GM12878 (cell line): ENCODE data around the gene GPSM3. TPM values are rescaled to one million over a fixed set of nuclear protein-coding genes. Genes with fewer than 3 reads are reported as not detected.

Source experiments
- ATAC-seq: fragments of 200-7000 bp; cut with Tn5 transposase; 3 replicates; pipeline ENCODE4 v1.9.1; 2020; ENCODE audit warnings: mild to moderate bottlenecking, moderate library complexity
- BruUV-seq: library from RNA; stranded (reverse); fragments of 400-500 nt; replicated peaks from 2 replicates; lab custom pipeline; 2021; lab: Mats Ljungman, UMichigan
- CTCF ChIA-PET: fragments of 300-600 bp; sonication (Branson Sonifier 250); formaldehyde crosslinking; extraction: SDS; loops from one replicate; lab custom pipeline; 2021; ENCODE audit warnings: inconsistent platforms; lab: Yijun Ruan, JAX
- POLR2A ChIA-PET: fragments of 350-600 bp; formaldehyde crosslinking; extraction: SDS; loops from one replicate; lab custom pipeline; 2021; ENCODE audit warnings: inconsistent platforms; lab: Charles Lee
- RAD21 ChIA-PET: fragments of 300-600 bp; sonication (Branson Sonifier 250); formaldehyde crosslinking; loops from one replicate; lab custom pipeline; 2023; ENCODE audit warnings: antibody characterized with exemption; ENCODE audit not compliant: unreplicated experiment; lab: Charles Lee
- SMC1A ChIA-PET: fragments of 300-600 bp; sonication (Branson Sonifier 250); formaldehyde crosslinking; loops from one replicate; lab custom pipeline; 2023; ENCODE audit not compliant: unreplicated experiment, uncharacterized antibody; lab: Charles Lee
- DNase-seq: peaks from one replicate; pipeline ENCODE4 v3.0.0-alpha.2; 2011; ENCODE audit warnings: low read depth, low spot score
- FAIRE-seq: peaks from 3 replicates; lab custom pipeline; 2011; peaks lifted over from hg19 to GRCh38; lab: Jason Lieb, UNC
- H2AFZ ChIP-seq: 2 replicates; pipeline ENCODE4 v1.6.0; 2011; ENCODE audit warnings: low read depth, low read length, control low read depth; ENCODE audit not compliant: control insufficient read depth
- H3K27ac ChIP-seq: 2 replicates; pipeline ENCODE4 v1.5.1; 2011; ENCODE audit warnings: control low read depth; ENCODE audit not compliant: control insufficient read depth, insufficient read depth
- H3K27me3 ChIP-seq, 2 experiments: replicated peaks in 1 of 2; 2 replicates each; pipeline versions ENCODE4 v1.6.0 to v1.6.1; 2011; ENCODE audit warnings: low read length in 1 of 2; ENCODE audit not compliant: control insufficient read depth in 2 of 2, insufficient read depth in 2 of 2
- H3K36me3 ChIP-seq, 2 experiments: 2 replicates each; pipeline ENCODE4 v1.5.1; 2011; ENCODE audit warnings: low read length in 1 of 2; ENCODE audit not compliant: control insufficient read depth in 2 of 2, insufficient read depth in 2 of 2
- H3K4me1 ChIP-seq: 2 replicates; pipeline ENCODE4 v1.6.1; 2011; ENCODE audit warnings: mild to moderate bottlenecking, low read length, moderate library complexity, mixed read lengths; ENCODE audit not compliant: control insufficient read depth, insufficient read depth
- H3K4me2 ChIP-seq: 2 replicates; pipeline ENCODE4 v1.6.0; 2011; ENCODE audit warnings: control low read depth; ENCODE audit not compliant: control insufficient read depth, insufficient read depth
- H3K4me3 ChIP-seq: fragments of 200-600 bp; sonication (generic); 2 replicates; pipeline ENCODE4 v1.5.1; 2016
- H3K79me2 ChIP-seq: 2 replicates; pipeline ENCODE4 v1.6.0; 2011; ENCODE audit warnings: low read length; ENCODE audit not compliant: control insufficient read depth, insufficient read depth
- H3K9ac ChIP-seq: 2 replicates; pipeline ENCODE4 v1.8.0; 2011; ENCODE audit warnings: low read length, control low read depth, mixed read lengths; ENCODE audit not compliant: control insufficient read depth, insufficient read depth
- H3K9me3 ChIP-seq: replicated peaks from 3 replicates; pipeline ENCODE4 v1.5.1; 2011; ENCODE audit warnings: mild to moderate bottlenecking, low read length; ENCODE audit not compliant: control insufficient read depth, insufficient read depth
- H4K20me1 ChIP-seq: 2 replicates; pipeline ENCODE4 v1.6.0; 2011; ENCODE audit not compliant: control insufficient read depth, insufficient read depth
- BACH1 ChIP-seq: fragments of 450-650 bp; IDR thresholded peaks from 2 replicates; pipeline ENCODE4 v1.6.1; 2017; ENCODE audit warnings: mild to moderate bottlenecking, borderline replicate concordance
- CBFB ChIP-seq: IDR thresholded peaks from 2 replicates; pipeline ENCODE4 v1.6.1; 2016; ENCODE audit warnings: antibody characterized with exemption, low read depth
- FOXK2 ChIP-seq: fragments of 450-650 bp; IDR thresholded peaks from 2 replicates; pipeline ENCODE4 v1.6.1; 2017; ENCODE audit warnings: mild to moderate bottlenecking, moderate library complexity
- HDGF ChIP-seq: fragments of 450-650 bp; IDR thresholded peaks from 2 replicates; pipeline ENCODE4 v1.6.1; 2016; ENCODE audit warnings: antibody characterized with exemption
- MTA3 ChIP-seq: IDR thresholded peaks from 2 replicates; pipeline ENCODE4 v1.6.1; 2012; ENCODE audit warnings: low read length, inconsistent platforms, borderline replicate concordance
- POLR2AphosphoS2 ChIP-seq: IDR thresholded peaks from 2 replicates; pipeline ENCODE4 v1.6.1; 2011; ENCODE audit warnings: low read depth, mild to moderate bottlenecking, low read length, improper control_type of control experiment, moderate library complexity
- RB1 ChIP-seq: fragments of 450-650 bp; formaldehyde crosslinking; IDR thresholded peaks from 2 replicates; pipeline ENCODE4 v1.6.1; 2017; ENCODE audit warnings: mild to moderate bottlenecking, borderline replicate concordance
- SIN3A ChIP-seq: IDR thresholded peaks from 2 replicates; pipeline ENCODE4 v1.6.1; 2012; ENCODE audit warnings: low read depth, low read length, improper control_type of control experiment
- SMC3 ChIP-seq: IDR thresholded peaks from 2 replicates; pipeline ENCODE4 v1.6.1; 2011; ENCODE audit warnings: low read length, improper control_type of control experiment, borderline replicate concordance
- SP1 ChIP-seq: IDR thresholded peaks from one replicate; pipeline ENCODE4 v1.6.1; 2011; ENCODE audit warnings: low read depth, low read length
- SPI1 ChIP-seq: IDR thresholded peaks from 2 replicates; pipeline ENCODE4 v1.6.1; 2011; ENCODE audit warnings: low read depth, mild to moderate bottlenecking, low read length, moderate library complexity, borderline replicate concordance; ENCODE audit not compliant: insufficient read depth
- SREBF1 ChIP-seq: IDR thresholded peaks from 2 replicates; pipeline ENCODE4 v1.6.1; 2012; ENCODE audit warnings: mild to moderate bottlenecking, low read length
- STAT1 ChIP-seq: fragments of 450-650 bp; conservative IDR thresholded peaks from 2 replicates; pipeline ENCODE4 v1.6.1; 2014; ENCODE audit warnings: antibody characterized with exemption, mild to moderate bottlenecking
- TAF1 ChIP-seq: IDR thresholded peaks from 2 replicates; pipeline ENCODE4 v1.6.1; 2011; ENCODE audit warnings: mild to moderate bottlenecking, low read depth, low read length, borderline replicate concordance
- TBL1XR1 ChIP-seq: IDR thresholded peaks from 2 replicates; pipeline ENCODE4 v1.6.1; 2012; ENCODE audit warnings: low read depth, low read length, improper control_type of control experiment
- ZNF384 ChIP-seq: IDR thresholded peaks from 2 replicates; pipeline ENCODE4 v1.6.1; 2012; ENCODE audit warnings: low read depth, mild to moderate bottlenecking, low read length, improper control_type of control experiment, borderline replicate concordance
- WGBS: methylation state at CpG from one replicate; pipeline ENCODE4 v1.1.6; 2016; ENCODE audit warnings: low lambda C conversion rate; ENCODE audit not compliant: insufficient replicate concordance, insufficient coverage; ENCODE audit errors: missing lambda C conversion rate; 5-methylcytosine and 5-hydroxymethylcytosine counted together
- in situ Hi-C: fragments of 300-500 bp; cut with MboI; formaldehyde crosslinking; loops from 9 replicates; pipeline ENCODE4 v1.14.3; 2018; ENCODE audit warnings: mixed read lengths
- intact Hi-C: fragments of 100-400 bp; cut with micrococcal nuclease; formaldehyde crosslinking; loops from one replicate; pipeline ENCODE4 v1.14.2; 2022; ENCODE audit not compliant: unreplicated experiment
- polyA plus RNA-seq, 11 experiments: library from polyadenylated mRNA; depleted of rRNA in 4 of 11; unstranded in 6 of 11; stranded (reverse) in 5 of 11; fragments of >200 nt; fragmentation: Nextera tagmentation in 4 of 11; fragmentation: Illumina TruSeq in 1 of 11; extraction: Ambion mirVana in 4 of 11; extraction: Trizol in 1 of 11; gene quantifications; 1 replicate in 1 of 11; 2 replicates in 10 of 11; pipeline versions ENCODE4 v1.2.1 to v1.2.3, GENCODE V29; 2011 to 2016; ENCODE audit warnings: inconsistent platforms in 2 of 11, missing spikeins in 2 of 11, low read depth in 1 of 11
- total RNA-seq, 4 experiments: library from RNA; depleted of rRNA in 3 of 4; stranded (reverse); fragments of >200 nt in 3 of 4; fragmentation: Illumina TruSeq in 1 of 4; extraction: Trizol in 1 of 4; gene quantifications; 2 replicates each; pipeline versions ENCODE4 v1.2.1 to v1.2.3, GENCODE V29; 2013 to 2021
- TF ChIP-seq, protein P1 (sequence below): fragments of 450-650 bp; IDR thresholded peaks from 2 replicates; pipeline ENCODE4 v1.6.1; 2017; ENCODE audit warnings: mild to moderate bottlenecking, low read depth, inconsistent platforms; ENCODE audit not compliant: poor library complexity, severe bottlenecking
- TF ChIP-seq, protein P2 (sequence below): fragments of 450-650 bp; IDR thresholded peaks from 2 replicates; pipeline ENCODE4 v1.6.1; 2017; ENCODE audit warnings: borderline replicate concordance

GPSM3 gene
- total and polyA plus RNA-seq, 10 of the 15 experiments (the other 5 are each of a cell fraction or from before 2014, with no cell fraction given): 22.0 to 137 (median 113) TPM

- CTCF ChIA-PET: interaction anchor here (1.2 to 2.1 kb wide), 2 partner anchors 100 to 568 kb away, joined by 3 to 4 read pairs; no protein-coding TSS in a partner anchor
- no TSS peak for BruUV-seq
Observed at GRCh38 chr6:32218167-32218566, 25.7 kb upstream of the GPSM3 start.

More at GRCh38 chr6:32218167-32218566, 25.7 kb upstream of the GPSM3 start:
- Histone ChIP-seq H3K9me3 (no peaks in the 10 kb centered on the region), H3K4me3 (no peak overlapping the region), H3K79me2 (no peaks in the 10 kb centered on the region), H3K36me3 (no peaks in the 10 kb centered on the region), H2AFZ (no peak overlapping the region), H3K27ac (no peak overlapping the region), H4K20me1 (no peaks in the 10 kb centered on the region), H3K4me2 (no peak overlapping the region), H3K9ac (no peak overlapping the region), H3K4me1 (peaks cover 9% of the 10 kb centered on the region), H3K27me3 (peaks cover 3 to 4% of the 10 kb centered on the region in 2 experiments; a peak in 3 of 4 replicates)
- TF ChIP-seq BACH1 (no peak), TBL1XR1 (no peak), SIN3A (no peak), POLR2AphosphoS2 (no peak), ZNF384 (no peak), MTA3 (no peak), STAT1 (no peak), SREBF1 (no peak), RB1 (no peak), TAF1 (no peak), FOXK2 (no peak), HDGF (no peak), SPI1 (no peak), SMC3 (no peak), CBFB (no peak), SP1 (no peak)
- TF ChIP-seq, protein P1, sequence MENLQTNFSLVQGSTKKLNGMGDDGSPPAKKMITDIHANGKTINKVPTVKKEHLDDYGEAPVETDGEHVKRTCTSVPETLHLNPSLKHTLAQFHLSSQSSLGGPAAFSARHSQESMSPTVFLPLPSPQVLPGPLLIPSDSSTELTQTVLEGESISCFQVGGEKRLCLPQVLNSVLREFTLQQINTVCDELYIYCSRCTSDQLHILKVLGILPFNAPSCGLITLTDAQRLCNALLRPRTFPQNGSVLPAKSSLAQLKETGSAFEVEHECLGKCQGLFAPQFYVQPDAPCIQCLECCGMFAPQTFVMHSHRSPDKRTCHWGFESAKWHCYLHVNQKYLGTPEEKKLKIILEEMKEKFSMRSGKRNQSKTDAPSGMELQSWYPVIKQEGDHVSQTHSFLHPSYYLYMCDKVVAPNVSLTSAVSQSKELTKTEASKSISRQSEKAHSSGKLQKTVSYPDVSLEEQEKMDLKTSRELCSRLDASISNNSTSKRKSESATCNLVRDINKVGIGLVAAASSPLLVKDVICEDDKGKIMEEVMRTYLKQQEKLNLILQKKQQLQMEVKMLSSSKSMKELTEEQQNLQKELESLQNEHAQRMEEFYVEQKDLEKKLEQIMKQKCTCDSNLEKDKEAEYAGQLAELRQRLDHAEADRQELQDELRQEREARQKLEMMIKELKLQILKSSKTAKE: no peak
- TF ChIP-seq, protein P2, sequence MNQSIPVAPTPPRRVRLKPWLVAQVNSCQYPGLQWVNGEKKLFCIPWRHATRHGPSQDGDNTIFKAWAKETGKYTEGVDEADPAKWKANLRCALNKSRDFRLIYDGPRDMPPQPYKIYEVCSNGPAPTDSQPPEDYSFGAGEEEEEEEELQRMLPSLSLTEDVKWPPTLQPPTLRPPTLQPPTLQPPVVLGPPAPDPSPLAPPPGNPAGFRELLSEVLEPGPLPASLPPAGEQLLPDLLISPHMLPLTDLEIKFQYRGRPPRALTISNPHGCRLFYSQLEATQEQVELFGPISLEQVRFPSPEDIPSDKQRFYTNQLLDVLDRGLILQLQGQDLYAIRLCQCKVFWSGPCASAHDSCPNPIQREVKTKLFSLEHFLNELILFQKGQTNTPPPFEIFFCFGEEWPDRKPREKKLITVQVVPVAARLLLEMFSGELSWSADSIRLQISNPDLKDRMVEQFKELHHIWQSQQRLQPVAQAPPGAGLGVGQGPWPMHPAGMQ: no peak
- FAIRE-seq (no peak), ATAC-seq (no peak), DNase-seq (no peak)
- ChIA-PET RAD21 (no interaction called here), SMC1A (interaction anchor here (0.9 kb wide), 1 partner anchor 48 kb away, joined by 3 read pairs; no protein-coding TSS in a partner anchor), POLR2A (no interaction called here)
- 31% methylated on average over 7 of the region's 7 CpGs for WGBS
- in situ Hi-C loops (no loop called here), intact Hi-C loops (no loop called here)
